Endothelial cell of umbilical vein (primary cell): Measurements from ENCODE around the gene ZC3H14. TPM values are rescaled to one million over a fixed set of nuclear protein-coding genes. Genes with fewer than 3 reads are reported as not detected.

Source experiments
- BruUV-seq: library from RNA; stranded (reverse); fragments of 400-500 nt; replicated peaks from 2 replicates; lab custom pipeline; 2021; lab: Mats Ljungman, UMichigan
- CTCF ChIA-PET: fragments of 300-600, 350-600 bp; sonication (Branson Sonifier 250); formaldehyde crosslinking; loops from one replicate; lab custom pipeline; 2021; ENCODE audit warnings: antibody characterized with exemption, inconsistent platforms; lab: Charles Lee
- POLR2A ChIA-PET: fragments of 300-600, 350-600 bp; sonication (Branson Sonifier 250); formaldehyde crosslinking; loops from one replicate; lab custom pipeline; 2021; ENCODE audit warnings: antibody characterized with exemption, inconsistent platforms; lab: Charles Lee
- DNase-seq: peaks from one replicate; pipeline ENCODE4 v3.0.0-alpha.2; 2011; ENCODE audit warnings: low read depth, low spot score
- FAIRE-seq: peaks from 2 replicates; lab custom pipeline; 2011; peaks lifted over from hg19 to GRCh38; lab: Jason Lieb, UNC
- H2AFZ ChIP-seq: 2 replicates; pipeline ENCODE4 v1.6.0; 2012; ENCODE audit warnings: low read depth, low read length, control low read depth, inconsistent platforms
- H3K27ac ChIP-seq: 2 replicates; pipeline ENCODE4 v1.5.1; 2011; ENCODE audit warnings: low read depth, mild to moderate bottlenecking, control low read depth, low read length, moderate library complexity; ENCODE audit not compliant: insufficient read depth
- H3K27me3 ChIP-seq, 2 experiments: 2 replicates each; pipeline versions ENCODE4 v1.6.0 to v1.6.1; 2011; ENCODE audit warnings: low read length in 2 of 2, mixed read lengths in 1 of 2; ENCODE audit not compliant: control insufficient read depth in 2 of 2, insufficient read depth in 2 of 2
- H3K36me3 ChIP-seq, 2 experiments: 2 replicates in 1 of 2; 3 replicates in 1 of 2; pipeline ENCODE4 v1.5.1; 2011; ENCODE audit warnings: low read length in 2 of 2, mild to moderate bottlenecking in 1 of 2, moderate library complexity in 1 of 2; ENCODE audit not compliant: control insufficient read depth in 2 of 2, insufficient read depth in 2 of 2; ENCODE audit errors: extremely low read depth in 1 of 2
- H3K4me1 ChIP-seq: 3 replicates; pipeline ENCODE4 v1.5.1; 2011; ENCODE audit warnings: mild to moderate bottlenecking, low read length; ENCODE audit not compliant: control insufficient read depth, insufficient read depth; ENCODE audit errors: extremely low read depth
- H3K4me2 ChIP-seq: 2 replicates; pipeline ENCODE4 v1.6.1; 2011; ENCODE audit warnings: low read length, control low read depth, mixed read lengths; ENCODE audit not compliant: insufficient read depth
- H3K4me3 ChIP-seq, 3 experiments: fragments of 200-600 bp in 1 of 3; sonication (generic), shearing (Covaris generic) in 1 of 3; replicated peaks in 1 of 3; 2 replicates each; pipeline ENCODE4 v1.5.1; 2011 to 2016; ENCODE audit warnings: control low read depth in 3 of 3, low read length in 3 of 3, mild to moderate bottlenecking in 2 of 3, inconsistent platforms in 1 of 3, low read depth in 1 of 3, moderate library complexity in 1 of 3; ENCODE audit not compliant: insufficient read depth in 1 of 3
- H3K79me2 ChIP-seq: 2 replicates; pipeline ENCODE4 v1.6.0; 2012; ENCODE audit warnings: low read length, inconsistent platforms; ENCODE audit not compliant: control insufficient read depth, insufficient read depth
- H3K9ac ChIP-seq: replicated peaks from 2 replicates; pipeline ENCODE3; 2011; ENCODE audit warnings: low read length, control low read depth; ENCODE audit not compliant: insufficient read depth; ENCODE audit errors: extremely low read depth
- H3K9me1 ChIP-seq: replicated peaks from 3 replicates; pipeline ENCODE4 v1.6.0; 2011; ENCODE audit warnings: mild to moderate bottlenecking, low read length; ENCODE audit not compliant: control insufficient read depth, insufficient read depth; ENCODE audit errors: extremely low read depth
- H3K9me3 ChIP-seq: replicated peaks from 2 replicates; pipeline ENCODE4 v1.5.1; 2012; ENCODE audit warnings: low read length, inconsistent platforms; ENCODE audit not compliant: control insufficient read depth, insufficient read depth
- H4K20me1 ChIP-seq: replicated peaks from 2 replicates; pipeline ENCODE3; 2011; ENCODE audit warnings: mild to moderate bottlenecking, low read length; ENCODE audit not compliant: control insufficient read depth, insufficient read depth; ENCODE audit errors: extremely low read depth
- CTCF ChIP-seq, 2 donors: IDR thresholded peaks; 1 replicate in 1 of 2; 2 replicates in 1 of 2; pipeline ENCODE4 v1.5.1; 2011; ENCODE audit warnings: low read length in 2 of 2, mild to moderate bottlenecking in 2 of 2, moderate library complexity in 2 of 2, control low read depth in 1 of 2, inconsistent platforms in 1 of 2, low read depth in 1 of 2; ENCODE audit not compliant: insufficient read depth in 1 of 2; ENCODE audit errors: extremely low read depth in 1 of 2
- MYC ChIP-seq: IDR thresholded peaks from one replicate; pipeline ENCODE4 v1.6.1; 2011; ENCODE audit warnings: mild to moderate bottlenecking, low read depth, low read length
- dilution Hi-C: fragments of 300-500 bp; cut with MboI; formaldehyde crosslinking; loops from one replicate; pipeline ENCODE4 v1.15.0; 2019; ENCODE audit warnings: low sequenced_read_pairs; ENCODE audit not compliant: extremely low pct_ligation_motif_present
- intact Hi-C: fragments of 100-400 bp; cut with micrococcal nuclease; formaldehyde crosslinking; loops from one replicate; pipeline ENCODE4 v1.10.0; 2022
- polyA plus RNA-seq, 4 experiments: library from polyadenylated mRNA; depleted of rRNA in 3 of 4; stranded (reverse) in 3 of 4; unstranded in 1 of 4; fragments of >200 nt; gene quantifications; 2 replicates each; pipeline versions ENCODE4 v1.2.1 to v1.2.3, GENCODE V29; 2011 to 2012; ENCODE audit warnings: missing spikeins in 1 of 4
- total RNA-seq: library from RNA; stranded (reverse); gene quantifications from 2 replicates; pipeline ENCODE4 v1.2.3, GENCODE V29; 2021

Gene ZC3H14
- total and polyA plus RNA-seq, 2 donors (not counting 3 experiments of a cell fraction or from before 2014, with no cell fraction given) = 61.2 to 61.8 TPM

- no peaks in the 10 kb centered on the region for H3K4me1 ChIP-seq
- no peak overlapping the region for H3K9ac ChIP-seq
- no peak overlapping the region for H3K4me3 ChIP-seq
- H3K27ac ChIP-seq = no peak overlapping the region
- H3K9me1 ChIP-seq = no peaks in the 10 kb centered on the region
- no peaks in the 10 kb centered on the region for H3K27me3 ChIP-seq
- H3K36me3 ChIP-seq = no peaks in the 10 kb centered on the region
- TF ChIP-seq CTCF (IDR thresholded peaks at IDR 0.05; ENCODE audit: extremely low read depth in 1 of 2, insufficient read depth in 1 of 2, low read depth in 1 of 2, low read length in 2 of 2) = no peak
- BruUV-seq = no TSS peak
- dilution Hi-C loops (no loop called here), intact Hi-C loops (loop anchor here (10.0 kb wide), 1 partner anchor 226 kb away; no protein-coding TSS in a partner anchor)
- ChIA-PET POLR2A (no interaction called here), CTCF (no interaction called here)
- no peak for FAIRE-seq
- H3K4me2 ChIP-seq = no peak overlapping the region
- H2AFZ ChIP-seq = no peak overlapping the region
- DNase-seq = no peak
- no peaks in the 10 kb centered on the region for H4K20me1 ChIP-seq
- H3K9me3 ChIP-seq = no peaks in the 10 kb centered on the region
- no peaks in the 10 kb centered on the region for H3K79me2 ChIP-seq
These were observed 58.3 kb downstream of the ZC3H14 start for GRCh38 chr14:88621100-88621499.

- H3K36me3 ChIP-seq = no peaks in the 10 kb centered on the region
- H3K4me1 ChIP-seq = no peaks in the 10 kb centered on the region
- H3K27me3 ChIP-seq = no peaks in the 10 kb centered on the region
- TF ChIP-seq MYC = no peak
- no peak overlapping the region for H3K4me3 ChIP-seq
- H3K9me3 ChIP-seq = no peaks in the 10 kb centered on the region
- ChIA-PET POLR2A (no interaction called here), CTCF (interaction anchor here (1.1 to 1.9 kb wide), 2 partner anchors 12 to 41 kb away, joined by 3 to 4 read pairs; no protein-coding TSS in a partner anchor)
- DNase-seq (no peak), FAIRE-seq (no peak)
- H3K27ac ChIP-seq = no peak overlapping the region
- BruUV-seq = no TSS peak
- H3K4me2 ChIP-seq = no peak overlapping the region
- no peak overlapping the region for H3K9ac ChIP-seq
- H3K79me2 ChIP-seq = no peaks in the 10 kb centered on the region
- dilution Hi-C loops = no loop called here
- no peak overlapping the region for H2AFZ ChIP-seq
- intact Hi-C loops = loop anchor here (10.0 kb wide), 1 partner anchor 231 kb away; no protein-coding TSS in a partner anchor
- no peaks in the 10 kb centered on the region for H4K20me1 ChIP-seq
- H3K9me1 ChIP-seq = no peaks in the 10 kb centered on the region
These were observed 62.8 kb downstream of the ZC3H14 start for GRCh38 chr14:88625671-88626070.
